ENCODE data around the gene ALDH1A3. TPM values are rescaled to one million over a fixed set of nuclear protein-coding genes. Genes with fewer than 3 reads are reported as not detected.

ALDH1A3 gene
- total and polyA plus RNA-seq, 2 donors = 1.0 to 7.8 TPM

GRCh38 chr15:100878130-100878529 lies 1.5 kb upstream of the ALDH1A3 start:
- H3K36me3 ChIP-seq (ENCODE audit: control insufficient read depth in 2 of 2, insufficient read depth in 2 of 2, low read length in 1 of 2) = no peaks in the 10 kb centered on the region
- H3K27me3 ChIP-seq (ENCODE audit: control insufficient read depth in 2 of 2, insufficient read depth in 1 of 2, low read length in 1 of 2) = peaks cover 55 to 62% of the 10 kb centered on the region in 2 donors
- H3K9me3 ChIP-seq (ENCODE audit: control insufficient read depth in 2 of 2, insufficient read depth in 1 of 2, low read length in 1 of 2) = no peaks in the 10 kb centered on the region
- WGBS = 84% methylated on average over 11 of the region's 11 CpGs
- no peaks in the 10 kb centered on the region for H3K4me1 ChIP-seq (ENCODE audit: control insufficient read depth in 2 of 2, insufficient read depth in 2 of 2, low read length in 2 of 2)
- DNase-seq (ENCODE audit: low read depth in 6 of 9, low spot score in 9 of 9) = no peak
- no peak overlapping the region for H3K27ac ChIP-seq (ENCODE audit: low read depth in 1 of 2, low read length in 1 of 2)
- H3K4me3 ChIP-seq (ENCODE audit: low read length in 2 of 2) = no peak overlapping the region

- WGBS = 17% methylated on average over 12 of the region's 12 CpGs
- no peak overlapping the region for H3K27ac ChIP-seq (ENCODE audit: low read depth in 1 of 2, low read length in 1 of 2)
- H3K27me3 ChIP-seq (ENCODE audit: control insufficient read depth in 2 of 2, insufficient read depth in 1 of 2, low read length in 1 of 2) = peaks cover 55 to 67% of the 10 kb centered on the region in 2 donors
- H3K9me3 ChIP-seq (ENCODE audit: control insufficient read depth in 2 of 2, insufficient read depth in 1 of 2, low read length in 1 of 2) = no peaks in the 10 kb centered on the region
- no peak overlapping the region for H3K4me3 ChIP-seq (ENCODE audit: low read length in 2 of 2)
- no peaks in the 10 kb centered on the region for H3K36me3 ChIP-seq (ENCODE audit: control insufficient read depth in 2 of 2, insufficient read depth in 2 of 2, low read length in 1 of 2)
- DNase-seq (ENCODE audit: low read depth in 6 of 9, low spot score in 9 of 9) = no peak
- no peaks in the 10 kb centered on the region for H3K4me1 ChIP-seq (ENCODE audit: control insufficient read depth in 2 of 2, insufficient read depth in 2 of 2, low read length in 2 of 2)
Measured at GRCh38 chr15:100878648-100879047, 983 bp upstream of the ALDH1A3 start.

GRCh38 chr15:100879061-100879463 lies 569 bp upstream of the ALDH1A3 start:
- no peak overlapping the region for H3K27ac ChIP-seq (ENCODE audit: low read depth in 1 of 2, low read length in 1 of 2)
- H3K4me3 ChIP-seq (ENCODE audit: low read length in 2 of 2) = peak overlapping the region in 1 of 2 donors; percentile 40
- 2% methylated on average over 62 of the region's 62 CpGs for WGBS
- H3K9me3 ChIP-seq (ENCODE audit: control insufficient read depth in 2 of 2, insufficient read depth in 1 of 2, low read length in 1 of 2) = no peaks in the 10 kb centered on the region
- no peaks in the 10 kb centered on the region for H3K4me1 ChIP-seq (ENCODE audit: control insufficient read depth in 2 of 2, insufficient read depth in 2 of 2, low read length in 2 of 2)
- no peaks in the 10 kb centered on the region for H3K36me3 ChIP-seq (ENCODE audit: control insufficient read depth in 2 of 2, insufficient read depth in 2 of 2, low read length in 1 of 2)
- peaks cover 55 to 70% of the 10 kb centered on the region in 2 donors for H3K27me3 ChIP-seq (ENCODE audit: control insufficient read depth in 2 of 2, insufficient read depth in 1 of 2, low read length in 1 of 2)
- no peak for DNase-seq (ENCODE audit: low read depth in 6 of 9, low spot score in 9 of 9)

DNA sequence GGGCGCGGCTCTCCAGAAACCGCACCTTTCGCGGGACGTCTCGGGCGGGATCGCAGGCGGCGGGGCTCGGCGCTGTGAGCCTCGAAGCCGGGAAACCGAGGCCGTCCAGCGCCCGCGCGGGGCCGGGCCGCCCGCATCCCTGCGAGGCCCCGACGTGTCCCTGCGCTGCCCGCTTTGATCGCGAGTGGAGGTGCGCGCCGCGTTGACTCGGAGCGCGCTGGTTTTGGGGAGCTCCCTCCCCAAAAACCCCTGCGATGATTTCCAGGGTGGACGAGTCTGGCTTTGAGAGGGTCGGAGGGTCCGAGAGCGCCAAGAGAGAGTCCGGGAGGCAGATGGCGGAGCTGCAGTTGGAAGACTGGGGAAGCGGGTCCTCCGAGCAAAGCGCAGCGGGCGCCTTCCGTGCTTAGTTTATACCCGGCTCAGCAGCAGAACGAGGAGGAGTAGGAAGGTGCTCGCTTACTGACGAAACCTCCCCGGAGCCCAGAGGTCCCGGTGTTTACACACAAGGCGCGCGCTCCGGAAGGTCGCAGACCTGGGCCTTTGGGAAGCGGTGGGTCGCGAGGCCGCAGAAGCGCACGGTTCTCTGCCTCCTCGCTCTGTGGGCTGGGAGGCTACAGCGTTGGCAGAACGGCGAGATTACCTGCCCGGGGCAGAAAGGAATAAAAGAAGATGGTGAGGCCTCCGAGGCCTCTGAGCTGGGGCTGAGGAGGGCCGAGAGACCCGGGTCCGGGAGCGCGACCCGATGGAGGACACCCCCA lies 687 bp downstream of the ALDH1A3 start:
- no peak overlapping the region for H3K27ac ChIP-seq (ENCODE audit: low read depth in 1 of 2, low read length in 1 of 2)
- H3K9me3 ChIP-seq (ENCODE audit: control insufficient read depth in 2 of 2, insufficient read depth in 1 of 2, low read length in 1 of 2) = no peaks in the 10 kb centered on the region
- no peaks in the 10 kb centered on the region for H3K36me3 ChIP-seq (ENCODE audit: control insufficient read depth in 2 of 2, insufficient read depth in 2 of 2, low read length in 1 of 2)
- peak in 1 of 9 donors; percentile 3 for DNase-seq (ENCODE audit: low read depth in 6 of 9, low spot score in 9 of 9)
- peak overlapping the region in 1 of 2 donors; percentile 40 for H3K4me3 ChIP-seq (ENCODE audit: low read length in 2 of 2)
- 6% methylated on average over 80 of the region's 80 CpGs for whole genome bisulfite sequencing
- H3K27me3 ChIP-seq (ENCODE audit: control insufficient read depth in 2 of 2, insufficient read depth in 1 of 2, low read length in 1 of 2) = peaks cover 55 to 74% of the 10 kb centered on the region in 2 donors
- no peaks in the 10 kb centered on the region for H3K4me1 ChIP-seq (ENCODE audit: control insufficient read depth in 2 of 2, insufficient read depth in 2 of 2, low read length in 2 of 2)

GRCh38 chr15:100880897-100881242 lies 1.2 kb downstream of the ALDH1A3 start:
- no peak overlapping the region for H3K4me3 ChIP-seq (ENCODE audit: low read length in 2 of 2)
- no peaks in the 10 kb centered on the region for H3K4me1 ChIP-seq (ENCODE audit: control insufficient read depth in 2 of 2, insufficient read depth in 2 of 2, low read length in 2 of 2)
- peaks cover 55 to 74% of the 10 kb centered on the region in 2 donors for H3K27me3 ChIP-seq (ENCODE audit: control insufficient read depth in 2 of 2, insufficient read depth in 1 of 2, low read length in 1 of 2)
- no peaks in the 10 kb centered on the region for H3K9me3 ChIP-seq (ENCODE audit: control insufficient read depth in 2 of 2, insufficient read depth in 1 of 2, low read length in 1 of 2)
- no peak overlapping the region for H3K27ac ChIP-seq (ENCODE audit: low read depth in 1 of 2, low read length in 1 of 2)
- DNase-seq (ENCODE audit: low read depth in 6 of 9, low spot score in 9 of 9) = no peak
- WGBS = 47% methylated on average over 10 of the region's 10 CpGs
- H3K36me3 ChIP-seq (ENCODE audit: control insufficient read depth in 2 of 2, insufficient read depth in 2 of 2, low read length in 1 of 2) = no peaks in the 10 kb centered on the region

- H3K9me3 ChIP-seq (ENCODE audit: control insufficient read depth in 2 of 2, insufficient read depth in 1 of 2, low read length in 1 of 2) = no peaks in the 10 kb centered on the region
- H3K27me3 ChIP-seq (ENCODE audit: control insufficient read depth in 2 of 2, insufficient read depth in 1 of 2, low read length in 1 of 2) = peaks cover 54 to 76% of the 10 kb centered on the region in 2 donors
- 96% methylated on average over 14 of the region's 14 CpGs for WGBS
- H3K27ac ChIP-seq (ENCODE audit: low read depth in 1 of 2, low read length in 1 of 2) = no peak overlapping the region
- no peak overlapping the region for H3K4me3 ChIP-seq (ENCODE audit: low read length in 2 of 2)
- no peaks in the 10 kb centered on the region for H3K4me1 ChIP-seq (ENCODE audit: control insufficient read depth in 2 of 2, insufficient read depth in 2 of 2, low read length in 2 of 2)
- DNase-seq (ENCODE audit: low read depth in 6 of 9, low spot score in 9 of 9) = no peak
- no peaks in the 10 kb centered on the region for H3K36me3 ChIP-seq (ENCODE audit: control insufficient read depth in 2 of 2, insufficient read depth in 2 of 2, low read length in 1 of 2)
Measured at GRCh38 chr15:100881573-100882336, 2.1 kb downstream of the ALDH1A3 start.

- no peaks in the 10 kb centered on the region for H3K9me3 ChIP-seq (ENCODE audit: control insufficient read depth in 2 of 2, insufficient read depth in 1 of 2, low read length in 1 of 2)
- H3K36me3 ChIP-seq (ENCODE audit: control insufficient read depth in 2 of 2, insufficient read depth in 2 of 2, low read length in 1 of 2) = no peaks in the 10 kb centered on the region
- DNase-seq (ENCODE audit: low read depth in 6 of 9, low spot score in 9 of 9) = no peak
- no peak overlapping the region for H3K4me3 ChIP-seq (ENCODE audit: low read length in 2 of 2)
- no peak overlapping the region for H3K27ac ChIP-seq (ENCODE audit: low read depth in 1 of 2, low read length in 1 of 2)
- H3K4me1 ChIP-seq (ENCODE audit: control insufficient read depth in 2 of 2, insufficient read depth in 2 of 2, low read length in 2 of 2) = peaks cover 0 to 3% of the 10 kb centered on the region in 2 donors
- 80% methylated on average over 8 of the region's 8 CpGs for WGBS
- H3K27me3 ChIP-seq (ENCODE audit: control insufficient read depth in 2 of 2, insufficient read depth in 1 of 2, low read length in 1 of 2) = peaks cover 23 to 74% of the 10 kb centered on the region in 2 donors
Measured at GRCh38 chr15:100885116-100885515, 5.5 kb downstream of the ALDH1A3 start.

GRCh38 chr15:100885811-100886210 lies 6.2 kb downstream of the ALDH1A3 start:
- Histone ChIP-seq H3K27ac (ENCODE audit: low read depth in 1 of 2, low read length in 1 of 2) (no peak overlapping the region), H3K27me3 (ENCODE audit: control insufficient read depth in 2 of 2, insufficient read depth in 1 of 2, low read length in 1 of 2) (peaks cover 17 to 72% of the 10 kb centered on the region in 2 donors), H3K36me3 (ENCODE audit: control insufficient read depth in 2 of 2, insufficient read depth in 2 of 2, low read length in 1 of 2) (no peaks in the 10 kb centered on the region), H3K4me3 (ENCODE audit: low read length in 2 of 2) (no peak overlapping the region), H3K9me3 (ENCODE audit: control insufficient read depth in 2 of 2, insufficient read depth in 1 of 2, low read length in 1 of 2) (no peaks in the 10 kb centered on the region), H3K4me1 (ENCODE audit: control insufficient read depth in 2 of 2, insufficient read depth in 2 of 2, low read length in 2 of 2) (peaks cover 0 to 3% of the 10 kb centered on the region in 2 donors)
- no peak for DNase-seq (ENCODE audit: low read depth in 6 of 9, low spot score in 9 of 9)
- 93% methylated on average over 7 of the region's 7 CpGs for WGBS

DNA sequence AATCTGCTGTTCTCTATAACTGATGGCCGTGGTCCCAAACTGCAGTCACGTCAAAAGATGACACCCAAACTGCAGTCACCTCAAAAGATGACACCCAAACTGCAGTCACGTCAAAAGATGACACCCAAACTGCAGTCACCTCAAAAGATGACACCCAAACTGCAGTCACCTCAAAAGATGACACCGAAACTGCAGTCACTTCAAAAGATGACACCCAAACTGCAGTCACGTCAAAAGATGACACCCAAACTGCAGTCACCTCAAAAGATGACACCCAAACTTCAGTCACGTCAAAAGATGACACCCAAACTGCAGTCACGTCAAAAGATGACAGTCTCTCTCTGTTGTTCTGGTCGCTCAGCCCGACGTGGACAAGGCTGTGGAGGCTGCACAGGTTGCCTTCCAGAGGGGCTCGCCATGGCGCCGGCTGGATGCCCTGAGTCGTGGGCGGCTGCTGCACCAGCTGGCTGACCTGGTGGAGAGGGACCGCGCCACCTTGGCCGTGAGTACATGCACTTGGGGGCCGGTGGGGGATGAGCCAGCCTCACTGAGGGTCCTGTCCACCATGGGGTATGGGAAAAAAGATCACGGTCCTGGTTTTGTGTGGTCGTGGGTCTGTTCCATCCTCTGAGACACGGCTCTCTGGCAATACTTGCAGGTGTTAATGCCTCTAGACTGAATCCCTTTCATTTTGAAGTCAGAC lies 7.7 kb downstream of the ALDH1A3 start:
- Histone ChIP-seq H3K27me3 (ENCODE audit: control insufficient read depth in 2 of 2, insufficient read depth in 1 of 2, low read length in 1 of 2) (peaks cover 10 to 72% of the 10 kb centered on the region in 2 donors), H3K4me3 (ENCODE audit: low read length in 2 of 2) (no peak overlapping the region), H3K4me1 (ENCODE audit: control insufficient read depth in 2 of 2, insufficient read depth in 2 of 2, low read length in 2 of 2) (peaks cover 0 to 3% of the 10 kb centered on the region in 2 donors), H3K36me3 (ENCODE audit: control insufficient read depth in 2 of 2, insufficient read depth in 2 of 2, low read length in 1 of 2) (no peaks in the 10 kb centered on the region), H3K27ac (ENCODE audit: low read depth in 1 of 2, low read length in 1 of 2) (no peak overlapping the region), H3K9me3 (ENCODE audit: control insufficient read depth in 2 of 2, insufficient read depth in 1 of 2, low read length in 1 of 2) (no peaks in the 10 kb centered on the region)
- DNase-seq (ENCODE audit: low read depth in 6 of 9, low spot score in 9 of 9) = no peak
- 90% methylated on average over 22 of the region's 22 CpGs for WGBS

Data from thymus (tissue), 11 donors.